IPS-18c (cell line): ENCODE measurements around the gene SLC49A3.
"Not testable (repeated sequence)": the region's sequence is repeated elsewhere in the genome, so short reads cannot be mapped to it uniquely, and the experiment has no call there.

Source experiments
- H3K4me3 ChIP-seq: 2 replicates; pipeline ENCODE4 v1.7.0; 2013; ENCODE audit warnings: low read depth, mild to moderate bottlenecking, low read length, moderate library complexity; ENCODE audit not compliant: insufficient read depth
- H3K9me3 ChIP-seq: one replicate; pipeline ENCODE4 v1.6.1; 2013; ENCODE audit warnings: mild to moderate bottlenecking, low read length, moderate library complexity; ENCODE audit not compliant: control insufficient read depth, insufficient read depth

The SLC49A3 gene

GRCh38 chr4:635851-636627 lies 52.9 kb downstream of the SLC49A3 start:
- H3K4me3 ChIP-seq, result no peak overlapping the region
- no peaks in the 10 kb centered on the region for H3K9me3 ChIP-seq

GRCh38 chr4:635066-635835 lies 53.7 kb downstream of the SLC49A3 start:
- H3K9me3 ChIP-seq, result not testable (repeated sequence)

GRCh38 chr4:634599-634985 lies 54.4 kb downstream of the SLC49A3 start:
- no peaks in the 10 kb centered on the region for H3K9me3 ChIP-seq
- no peak overlapping the region for H3K4me3 ChIP-seq

More at GRCh38 chr4:635066-635835, 53.7 kb downstream of the SLC49A3 start:
- H3K4me3 ChIP-seq, result not testable (repeated sequence)

- H3K9me3 ChIP-seq, result no peaks in the 10 kb centered on the region
- H3K4me3 ChIP-seq, result no peak overlapping the region
These were observed 54.9 kb downstream of the SLC49A3 start for GRCh38 chr4:633976-634598.

- Histone ChIP-seq H3K9me3 (no peaks in the 10 kb centered on the region), H3K4me3 (no peak overlapping the region)
These were observed 55.5 kb downstream of the SLC49A3 start for GRCh38 chr4:633406-633805.

- H3K9me3 ChIP-seq, result no peaks in the 10 kb centered on the region
- H3K4me3 ChIP-seq, result no peak overlapping the region
These were observed 56.0 kb downstream of the SLC49A3 start for GRCh38 chr4:632926-633325.

GRCh38 chr4:632196-632790 lies 56.7 kb downstream of the SLC49A3 start:
- no peak overlapping the region for H3K4me3 ChIP-seq
- H3K9me3 ChIP-seq, result no peaks in the 10 kb centered on the region
